Activated CD8-positive, alpha-beta memory T cell treated with anti-CD3 and anti-CD28 coated beads, Interleukin-2, amount 50 U/mL, for 24 hours (primary cell): ENCODE data around the gene IDUA.

Source experiments
- DNase-seq: peaks from one replicate; pipeline ENCODE4 v3.0.0-alpha.2; 2020; ENCODE audit errors: extremely low read depth

IDUA gene

DNA sequence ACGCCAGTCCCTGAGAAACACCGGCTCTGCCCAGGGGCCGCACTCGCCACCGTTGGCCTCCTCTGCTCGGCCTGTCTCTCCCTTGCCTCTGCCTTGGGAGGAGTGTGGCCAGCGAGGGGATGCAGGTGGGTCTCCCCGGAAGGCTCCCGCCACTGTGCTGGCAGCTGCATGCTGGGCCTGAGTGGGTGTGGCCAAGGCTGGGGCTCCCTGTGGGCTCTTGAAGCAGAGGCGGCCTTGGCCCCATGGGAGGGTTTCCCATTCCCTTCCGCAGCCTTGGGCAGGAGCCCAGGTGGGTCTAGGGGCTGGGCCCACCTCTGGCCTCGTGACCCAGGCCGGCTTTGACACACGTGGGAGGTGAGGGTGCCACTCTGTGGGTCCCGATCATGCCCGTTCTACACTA, 43.7 kb downstream of the IDUA start:
- no peak for DNase-seq

DNA sequence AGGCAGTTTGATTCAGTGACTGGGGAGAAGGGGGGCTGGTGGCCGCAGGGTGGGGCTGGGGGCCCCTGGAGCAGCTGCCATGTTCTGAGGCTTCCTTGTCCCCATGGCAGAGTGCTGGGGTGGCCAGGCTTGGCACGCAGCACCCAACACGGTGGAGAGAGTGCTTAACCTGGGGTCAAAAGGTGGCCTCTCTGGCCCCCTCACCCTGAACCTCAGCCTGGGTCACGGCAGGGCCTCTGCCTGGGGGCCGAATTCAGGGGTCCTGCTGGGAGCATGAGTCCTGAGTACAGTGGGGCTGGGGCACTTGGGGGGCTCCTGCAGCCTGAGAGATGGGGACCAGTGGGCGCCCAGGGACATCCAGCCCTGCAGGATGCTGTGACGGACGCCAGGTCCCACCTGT, 44.5 kb downstream of the IDUA start:
- DNase-seq, result no peak

DNA sequence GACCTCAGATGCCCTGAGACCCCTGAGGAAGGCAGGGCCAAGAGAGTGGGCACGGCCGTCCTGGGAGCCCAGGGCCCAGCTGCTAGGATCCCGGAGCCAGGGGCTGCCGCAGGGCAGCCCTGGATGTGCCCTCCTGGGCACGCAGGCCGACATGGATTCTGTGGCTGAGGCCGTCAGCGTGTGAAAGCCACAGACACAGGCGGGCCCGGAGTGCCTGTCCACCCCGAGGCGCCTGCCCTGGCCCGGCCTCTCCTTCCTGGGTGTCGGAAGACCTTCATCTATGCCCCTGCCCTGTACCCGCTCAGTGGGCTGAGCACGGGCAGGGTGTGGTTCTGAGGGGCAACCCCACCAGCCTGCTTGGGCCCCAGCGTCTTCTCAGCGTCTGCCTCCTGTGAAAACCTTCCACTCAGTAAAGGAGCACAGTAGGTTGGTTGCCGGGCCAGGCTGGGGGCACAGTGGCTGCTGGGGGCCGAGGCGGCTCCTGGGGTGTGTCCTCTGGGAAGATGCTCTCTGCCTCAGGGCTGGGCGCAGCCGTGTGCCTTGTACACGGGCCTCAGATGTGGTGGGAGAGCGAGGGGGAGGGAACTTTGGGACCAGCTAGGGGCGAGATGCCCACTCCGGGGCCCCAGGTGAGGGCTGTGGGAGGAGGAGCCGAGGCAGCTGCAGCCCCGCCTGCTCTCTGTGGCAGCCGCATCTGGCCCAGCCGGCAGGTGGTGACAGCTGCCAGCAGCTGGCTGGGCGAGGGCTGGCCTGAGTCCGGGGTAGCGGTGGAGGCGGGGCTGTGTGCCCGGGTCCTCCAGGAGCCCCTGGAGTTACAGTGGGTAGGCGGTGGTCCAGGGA, 45.3 kb downstream of the IDUA start:
- no peak for DNase-seq

DNA sequence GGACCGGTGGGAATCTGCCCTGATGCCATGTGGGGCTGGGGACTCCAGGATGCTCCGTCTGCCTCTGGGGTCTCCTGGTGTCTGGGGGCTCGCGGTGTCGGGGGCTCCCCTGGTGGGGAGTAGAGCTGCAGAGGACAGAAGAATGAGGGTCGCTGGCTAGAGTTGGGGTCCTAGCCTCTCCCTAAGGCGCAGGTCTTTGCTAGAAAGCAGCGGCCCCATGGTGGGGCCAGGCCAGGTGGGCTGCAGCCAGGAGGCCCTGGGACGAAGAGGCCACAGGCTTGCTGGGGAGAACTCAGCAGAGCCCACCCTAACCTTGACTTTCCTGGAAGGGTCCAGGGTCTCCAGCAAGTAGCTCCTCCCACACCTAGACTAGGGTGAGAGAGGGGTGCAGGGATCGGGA, 46.0 kb downstream of the IDUA start:
- no peak for DNase-seq

DNA sequence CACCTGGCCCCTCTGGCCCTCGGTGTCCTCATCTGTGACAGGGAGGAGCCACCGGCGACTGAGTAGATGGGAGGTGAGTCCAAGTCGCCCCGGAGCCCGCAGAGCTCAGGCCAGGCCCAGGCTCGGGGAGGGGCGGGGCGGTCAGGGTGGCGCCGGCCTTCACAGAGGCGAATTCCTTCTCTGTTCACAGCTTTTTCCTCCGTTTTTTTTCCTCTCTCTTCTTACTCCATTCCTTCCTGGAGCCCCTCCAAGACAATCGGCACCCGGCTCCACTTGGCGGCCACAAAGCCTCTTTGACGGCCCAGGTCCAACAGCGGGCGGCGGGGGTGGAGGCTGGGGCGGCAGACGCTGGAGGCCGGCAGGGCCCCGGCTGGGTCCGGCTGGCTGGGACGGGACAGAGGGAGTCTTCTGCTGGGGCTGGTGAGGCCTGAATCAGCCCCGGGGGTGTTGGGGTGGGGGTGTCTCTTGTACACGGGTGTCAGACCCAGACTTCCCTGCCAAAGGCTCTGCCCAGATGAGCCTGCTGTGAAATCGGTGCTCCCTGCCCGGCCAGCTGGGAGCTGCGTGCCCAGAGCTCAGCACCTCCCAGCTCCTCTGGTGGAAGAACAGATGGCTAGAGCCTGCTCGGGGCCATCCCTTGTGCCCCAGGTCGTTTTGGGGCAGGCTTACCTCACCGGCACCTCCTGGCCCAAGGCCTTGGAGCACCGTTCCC, 47.2 kb downstream of the IDUA start:
- no peak for DNase-seq

DNA sequence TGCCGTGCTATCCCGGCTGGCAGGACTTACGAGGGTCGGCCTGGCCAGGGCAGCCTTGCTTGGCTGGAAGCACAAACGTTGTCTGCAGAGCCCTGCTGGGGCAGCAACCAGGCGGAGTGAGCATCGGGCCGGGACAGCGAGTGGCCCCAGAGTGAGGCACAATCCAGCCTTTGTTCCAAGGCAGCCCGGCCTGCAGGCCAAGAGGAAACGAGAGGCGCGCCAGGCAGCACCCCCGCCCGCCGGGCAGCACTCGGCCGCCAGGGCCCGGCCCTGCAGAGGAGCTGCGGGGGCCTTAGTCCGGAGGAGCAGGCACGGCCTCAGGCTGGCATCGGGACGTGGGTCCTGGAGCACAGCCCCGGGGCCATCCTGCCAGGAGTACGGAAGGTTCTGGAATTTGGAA, 48.7 kb downstream of the IDUA start:
- no peak for DNase-seq

DNA sequence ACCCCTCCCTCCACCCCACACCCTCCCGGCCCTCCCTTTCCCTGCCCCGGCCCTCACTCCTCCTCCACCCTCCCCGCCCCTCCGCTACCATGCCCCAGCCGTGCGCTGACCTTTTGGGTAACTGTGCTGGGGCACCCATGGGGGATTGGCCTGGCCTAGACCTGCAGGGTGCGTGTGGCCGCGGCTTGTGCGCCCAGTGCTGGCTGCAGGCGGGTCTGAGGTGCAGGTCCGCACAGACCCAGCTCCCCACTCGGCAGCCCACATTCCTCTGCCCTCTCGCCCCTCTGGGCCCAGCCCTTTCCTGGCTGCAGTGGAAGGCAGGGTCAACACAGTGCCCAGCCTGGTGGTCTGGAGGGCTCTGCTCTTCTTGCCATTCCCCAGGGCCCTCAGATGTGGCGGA, 49.3 kb downstream of the IDUA start:
- DNase-seq, result no peak

DNA sequence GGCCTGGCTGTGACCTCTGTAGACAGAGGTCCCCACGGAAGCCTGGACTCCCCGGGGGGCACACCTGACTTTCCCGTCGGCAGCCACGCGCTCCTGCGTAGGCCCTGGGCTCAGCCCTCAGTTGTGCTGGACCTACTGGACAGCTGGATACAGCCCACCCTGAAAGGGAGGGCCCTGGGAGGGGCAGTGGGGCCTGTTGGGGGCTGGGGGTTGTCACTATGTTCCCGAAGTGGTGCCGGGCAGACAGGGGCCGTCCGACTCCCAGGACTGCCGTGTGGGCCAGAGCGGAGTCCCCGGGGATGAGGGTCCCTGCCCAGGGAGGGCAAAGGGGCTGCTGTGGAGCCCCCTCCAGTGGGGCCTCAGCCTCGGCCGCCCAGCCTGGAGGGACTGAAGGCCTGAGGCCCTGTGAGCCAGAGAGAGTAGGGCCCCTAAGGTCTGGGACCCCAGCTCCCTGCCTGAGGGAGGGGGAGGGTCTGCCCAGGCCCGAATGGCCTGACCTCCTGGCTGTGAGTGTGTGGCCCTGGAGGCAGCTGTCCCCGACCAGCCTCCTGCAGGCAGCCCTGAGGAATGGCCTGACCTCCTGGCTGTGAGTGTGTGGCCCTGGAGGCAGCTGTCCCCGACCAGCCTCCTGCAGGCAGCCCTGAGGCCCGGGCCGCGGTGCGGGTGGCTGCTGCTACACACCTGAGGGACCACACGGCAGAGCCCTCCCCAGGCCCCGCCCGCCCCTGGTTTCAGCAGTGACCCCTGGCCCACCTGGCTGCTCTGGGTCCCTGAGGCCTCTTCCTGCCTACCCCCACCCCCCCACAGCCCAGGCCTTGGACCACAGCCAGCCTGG, 50.3 kb downstream of the IDUA start:
- no peak for DNase-seq

DNA sequence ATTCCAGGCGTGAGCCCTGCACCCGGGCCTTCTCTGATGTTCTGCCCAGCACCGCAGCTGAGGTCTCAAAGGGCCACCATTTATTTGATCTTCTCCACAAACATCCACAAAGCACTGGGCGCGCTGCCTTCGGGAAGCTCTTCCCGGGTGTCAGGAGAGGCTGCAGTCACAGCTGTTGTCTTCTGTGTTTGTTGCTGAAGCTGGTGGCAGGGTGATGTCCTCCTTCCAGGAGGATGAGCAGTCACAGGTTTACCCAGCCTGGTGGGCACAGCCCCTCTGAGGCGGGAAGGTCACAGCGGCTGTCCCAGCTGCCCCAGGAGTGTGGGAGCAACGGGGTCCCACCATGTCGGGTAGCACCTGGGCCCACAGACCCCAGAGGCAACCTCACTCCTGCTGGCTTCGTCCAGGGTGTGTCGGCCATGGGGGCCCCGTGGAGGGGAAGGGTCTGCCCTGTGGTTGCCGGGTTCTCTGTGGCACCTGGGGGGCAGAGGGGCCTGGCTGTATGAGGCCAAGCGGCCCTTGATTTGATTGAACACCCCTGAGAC, 52.2 kb downstream of the IDUA start:
- DNase-seq, result no peak

DNA sequence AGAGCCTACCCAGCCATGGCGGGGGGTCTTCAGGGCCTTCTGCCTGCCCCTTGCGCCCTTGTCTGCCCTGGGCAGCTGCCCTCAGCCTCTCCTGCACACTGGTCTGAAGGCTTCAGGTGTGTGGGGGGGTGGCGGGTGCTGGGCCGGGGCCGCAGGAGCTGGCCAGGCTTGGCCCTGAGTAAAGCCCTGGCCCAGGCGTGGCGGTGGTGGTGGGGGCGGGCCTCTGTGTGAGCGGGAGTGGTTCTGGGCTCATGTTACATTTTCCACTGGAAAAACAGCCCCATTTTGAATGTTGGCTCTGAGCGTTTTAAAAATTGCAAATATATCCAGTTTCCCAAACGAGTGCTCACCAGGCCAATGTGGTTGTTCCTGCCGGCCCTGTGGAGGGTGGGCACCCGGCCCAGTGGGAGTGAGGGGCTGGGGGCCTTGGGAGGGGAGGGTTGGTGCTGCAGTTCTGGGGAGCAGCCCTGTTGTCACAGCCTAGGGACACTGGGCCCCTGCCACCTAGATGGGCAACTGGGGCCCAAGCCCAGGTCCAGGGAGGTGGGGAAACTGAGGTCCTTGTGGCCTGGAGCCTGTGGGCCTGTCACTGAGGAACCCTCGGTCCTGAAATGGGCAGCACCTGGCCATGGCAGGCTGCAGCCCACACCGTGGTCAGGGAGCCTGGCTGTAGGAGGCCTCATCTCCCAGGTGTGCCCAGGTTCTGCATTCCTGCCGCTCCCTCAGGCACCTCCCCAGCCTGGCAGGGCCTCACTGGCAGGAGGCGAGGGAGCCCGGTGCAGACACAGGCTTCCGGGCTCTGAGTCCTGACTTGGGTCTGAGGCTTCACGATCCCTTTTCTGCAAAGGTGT, 52.9 kb downstream of the IDUA start:
- DNase-seq, result no peak

DNA sequence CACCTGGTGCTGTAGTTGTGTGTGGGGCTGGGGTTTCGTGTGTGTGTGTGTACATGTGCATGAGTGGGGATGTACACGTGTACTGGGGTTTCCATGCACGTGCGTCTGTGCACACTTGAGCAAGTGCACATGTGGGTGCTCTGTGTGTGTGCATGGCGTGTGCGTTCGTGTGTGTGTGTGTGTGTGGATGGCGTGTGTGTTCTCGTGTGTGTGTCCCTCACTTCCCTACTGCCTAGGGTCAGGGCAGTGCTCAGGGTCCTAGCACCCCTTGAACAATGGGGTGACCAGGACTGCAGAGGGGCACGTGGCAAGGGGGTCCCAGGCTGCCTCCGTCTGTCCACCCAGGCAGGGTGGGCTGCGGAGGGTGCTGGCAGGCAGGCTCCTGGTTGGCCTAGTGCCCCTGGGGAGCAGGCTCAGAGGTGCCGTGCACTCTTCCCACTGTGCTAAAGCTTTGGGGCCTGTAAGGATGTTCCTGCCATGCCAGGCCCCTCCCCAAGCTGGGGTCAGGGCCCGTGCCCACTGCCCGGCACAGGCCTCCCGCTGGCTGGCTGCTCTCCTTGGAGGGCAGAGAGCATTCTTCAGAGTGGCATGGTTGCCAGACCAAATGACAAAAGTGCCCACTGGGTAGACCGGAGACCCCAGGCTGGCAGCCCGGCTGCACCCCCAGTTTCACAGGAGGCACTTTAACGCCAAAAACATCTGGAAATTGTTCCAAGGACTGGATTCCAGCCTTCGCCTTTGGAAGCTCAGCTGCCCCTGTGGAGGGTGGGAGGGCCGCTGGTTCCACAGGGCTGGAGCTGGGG, 53.7 kb downstream of the IDUA start:
- DNase-seq, result no peak

DNA sequence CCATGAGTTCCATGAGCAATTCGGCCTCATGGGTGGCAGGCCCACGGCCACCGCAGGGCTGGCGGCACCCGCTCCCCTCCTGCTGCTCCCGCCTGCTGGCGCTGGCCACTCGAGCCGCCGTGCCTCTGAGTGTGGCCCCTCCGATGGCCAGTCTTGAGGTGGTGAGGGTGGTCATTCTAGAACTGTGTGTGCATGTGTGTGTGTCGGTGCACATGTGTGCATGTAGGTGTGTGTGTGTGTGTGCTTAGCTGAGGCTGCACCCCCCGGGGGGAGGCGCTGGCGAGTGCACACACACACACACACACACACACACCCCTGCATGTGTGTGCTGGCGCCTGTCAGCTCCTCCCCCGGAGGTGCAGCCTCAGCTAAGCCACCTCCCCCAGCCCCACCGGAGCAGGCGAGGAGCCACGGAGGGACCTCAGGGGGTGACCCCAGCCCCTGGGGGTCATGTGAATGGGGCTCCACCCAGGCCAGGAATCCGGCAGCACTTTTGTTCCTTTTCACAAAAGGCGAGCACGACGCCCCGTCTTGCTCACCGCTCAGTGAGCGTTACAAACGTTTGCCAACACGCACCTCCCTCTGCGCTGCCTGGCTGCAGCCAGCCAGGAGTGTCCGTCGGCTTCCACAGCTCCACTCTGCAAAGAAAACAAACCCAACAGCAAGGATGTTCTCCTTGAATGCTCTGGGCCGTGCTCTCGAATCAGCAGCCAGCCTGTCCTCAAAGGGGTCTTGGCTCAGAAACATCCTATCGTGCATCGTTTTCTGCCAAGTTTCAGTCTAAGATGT, 54.5 kb downstream of the IDUA start:
- no peak for DNase-seq

DNA sequence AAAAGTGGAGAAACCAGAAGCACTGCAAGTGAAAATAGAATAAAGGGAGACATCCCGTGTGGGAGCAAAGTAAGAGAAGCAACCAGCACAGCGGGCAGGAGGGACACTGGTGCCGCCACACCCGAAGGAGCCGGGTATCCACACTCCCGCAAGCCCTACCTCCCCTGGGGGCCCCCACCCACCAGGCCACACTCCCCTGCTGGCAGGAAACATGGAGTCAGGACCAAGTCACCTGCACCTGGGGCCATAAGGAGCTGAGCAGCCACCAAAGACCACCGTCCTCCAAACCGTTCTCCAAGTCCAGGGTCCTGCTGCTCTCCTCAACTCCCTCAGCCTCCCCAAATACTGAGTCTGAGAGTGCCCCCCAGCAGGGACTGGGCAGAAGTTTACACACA, 55.1 kb downstream of the IDUA start:
- DNase-seq, result no peak

DNA sequence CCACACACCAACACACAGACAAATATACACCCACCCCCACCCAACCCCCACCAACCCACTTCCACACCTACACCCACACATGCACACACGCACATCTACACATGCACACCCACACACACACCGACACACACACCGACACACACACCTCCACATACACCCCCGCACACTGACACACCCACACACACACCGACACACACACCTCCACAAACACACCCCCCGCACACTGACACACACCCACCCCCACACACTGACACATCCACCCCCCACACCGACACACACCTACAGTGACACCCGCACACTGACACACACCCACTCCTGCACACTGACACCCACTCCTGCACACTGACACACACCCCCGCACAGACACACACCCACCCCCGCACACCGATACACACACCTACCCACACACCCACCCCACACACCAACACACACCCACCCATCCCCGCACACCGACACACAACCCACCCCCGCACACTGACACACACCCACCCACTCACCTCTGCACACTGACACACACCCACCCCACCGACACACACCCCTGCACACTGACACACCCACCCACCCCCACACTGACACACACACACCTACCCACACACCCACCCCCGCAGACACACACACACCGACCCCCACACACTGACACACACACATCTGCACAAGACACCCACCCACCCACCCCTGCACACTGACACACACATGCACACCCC, 55.7 kb downstream of the IDUA start:
- DNase-seq, result no peak

DNA sequence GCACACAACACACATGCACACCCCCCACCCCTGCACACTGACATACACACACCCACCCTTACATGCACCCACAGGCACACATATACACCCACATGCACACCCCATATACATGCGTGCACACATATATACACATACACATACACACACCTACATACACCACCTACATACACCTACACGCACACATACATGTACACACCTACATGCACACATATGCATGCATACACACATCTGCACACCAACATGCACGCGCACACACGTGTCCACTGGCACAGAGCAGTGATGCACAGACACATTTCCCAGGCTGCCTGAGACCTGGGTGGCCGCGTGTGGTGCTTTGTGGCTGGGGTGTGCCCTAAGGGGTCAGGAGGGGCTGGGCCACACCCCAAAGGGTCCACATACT, 56.3 kb downstream of the IDUA start:
- no peak for DNase-seq

DNA sequence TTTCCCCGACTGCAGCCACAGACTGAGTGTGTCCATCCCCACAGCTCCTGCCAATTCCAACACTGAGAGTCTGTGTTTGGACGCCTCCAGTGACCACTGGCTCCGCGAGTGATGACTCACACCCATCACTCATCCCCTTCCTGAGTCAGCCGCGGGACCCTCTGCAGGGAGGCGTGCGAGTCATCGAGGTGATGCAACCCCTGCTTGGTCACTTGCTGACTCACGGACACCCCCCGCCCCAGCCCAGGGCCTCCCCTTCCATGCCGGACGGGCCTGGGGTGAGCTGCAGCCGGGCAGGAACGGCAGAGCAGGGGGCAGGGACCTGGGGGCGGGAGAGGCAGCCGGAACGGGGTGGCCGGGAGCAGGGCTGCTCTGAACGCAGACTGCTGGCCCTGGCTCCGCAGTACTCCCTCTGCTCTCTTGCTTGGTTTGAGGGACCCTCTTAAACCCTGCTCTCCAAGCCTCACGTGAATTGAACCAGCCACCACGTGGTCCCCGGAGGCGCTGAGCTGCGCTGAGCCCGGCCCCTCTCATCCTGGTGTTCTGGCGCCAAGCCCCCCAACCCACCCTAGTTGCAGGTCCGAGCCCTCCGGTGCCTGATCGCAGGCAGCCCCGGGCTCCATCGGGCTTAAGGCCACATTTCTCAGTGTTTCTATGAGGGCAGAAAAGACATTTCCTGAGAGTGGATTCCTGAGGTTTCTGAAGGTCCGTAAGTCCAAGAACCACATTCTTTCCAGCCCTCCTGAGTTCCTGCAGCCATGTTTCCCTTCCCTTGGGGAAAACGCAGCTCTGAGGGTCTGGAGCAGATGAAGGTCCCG, 57.0 kb downstream of the IDUA start:
- no peak for DNase-seq

DNA sequence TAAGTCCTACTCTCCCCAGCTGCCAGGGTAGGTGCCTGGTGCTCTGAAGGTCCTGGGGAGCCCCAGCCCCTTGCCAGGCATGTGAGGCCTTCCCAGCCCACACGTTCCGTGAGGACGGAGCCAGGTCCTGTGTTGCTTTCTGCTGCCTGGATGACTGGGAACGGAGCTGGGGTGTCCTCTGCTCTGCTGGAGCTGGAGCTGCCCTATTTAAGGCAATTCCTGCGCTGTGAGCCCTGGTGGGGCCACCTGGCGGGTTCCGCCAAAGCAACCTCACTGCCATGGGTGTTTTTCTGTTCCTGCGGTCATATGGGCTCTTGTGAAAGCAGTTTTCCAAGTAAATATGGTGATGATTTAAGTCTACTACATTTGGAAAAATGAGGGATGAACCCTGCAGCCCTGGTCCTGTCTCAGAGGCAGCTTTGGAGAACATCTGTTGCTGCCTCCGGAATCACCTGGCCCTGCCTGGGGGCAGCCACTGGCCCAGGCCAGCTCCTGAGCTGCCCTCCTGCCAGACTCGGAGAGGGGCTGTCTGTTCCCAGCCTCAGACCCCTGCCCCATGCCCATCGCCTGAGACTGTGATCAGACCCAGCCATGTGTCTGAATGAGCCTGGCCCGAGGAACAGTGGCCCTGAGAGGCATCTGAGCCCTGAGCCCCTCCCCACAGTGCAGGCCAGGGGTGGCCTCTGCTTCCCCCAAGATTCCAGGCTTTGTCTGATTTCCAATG, 57.8 kb downstream of the IDUA start:
- DNase-seq, result no peak
